CD4-positive, CD25-positive, alpha-beta regulatory T cell (primary cell): ENCODE measurements around the gene GPN3. TPM values are rescaled to one million over a fixed set of nuclear protein-coding genes. Genes with fewer than 3 reads are reported as not detected.
"Not testable (repeated sequence)": the region's sequence is repeated elsewhere in the genome, so short reads cannot be mapped to it uniquely, and the experiment has no call there.

Source experiments
- ATAC-seq, 2 donors: fragments of 150-1000 bp; cut with Tn5 transposase; one replicate each; pipeline ENCODE4 v1.10.0; 2021; ENCODE audit warnings: low read depth in 2 of 2, moderate number of reproducible peaks in 2 of 2, moderate library complexity in 1 of 2
- DNase-seq, 3 donors: peaks; one replicate each; pipeline versions ENCODE4 v3.0.0 to v3.0.0-alpha.2; 2012 to 2022; ENCODE audit warnings: mixed read lengths in 1 of 3
- H3K27ac ChIP-seq: one replicate; pipeline ENCODE4 v1.7.0; 2013; ENCODE audit warnings: mild to moderate bottlenecking, low read length; ENCODE audit not compliant: insufficient read depth, poor library complexity, severe bottlenecking
- H3K27me3 ChIP-seq: one replicate; pipeline ENCODE4 v1.7.0; 2013; ENCODE audit warnings: low read length; ENCODE audit not compliant: control insufficient read depth, insufficient read depth
- H3K36me3 ChIP-seq: one replicate; pipeline ENCODE4 v1.7.0; 2013; ENCODE audit warnings: mild to moderate bottlenecking, low read length, moderate library complexity; ENCODE audit not compliant: control insufficient read depth, insufficient read depth
- H3K4me1 ChIP-seq: 2 replicates; pipeline ENCODE4 v1.7.0; 2013; ENCODE audit warnings: mild to moderate bottlenecking, low read length; ENCODE audit not compliant: insufficient read depth, control insufficient read depth, poor library complexity, severe bottlenecking
- H3K4me3 ChIP-seq: one replicate; pipeline ENCODE4 v1.7.0; 2013; ENCODE audit warnings: low read depth, mild to moderate bottlenecking, low read length, moderate library complexity
- H3K9me3 ChIP-seq, 2 experiments: 1 replicate in 1 of 2; 2 replicates in 1 of 2; pipeline ENCODE4 v1.7.0; 2013; ENCODE audit warnings: low read length in 2 of 2, mild to moderate bottlenecking in 1 of 2, moderate library complexity in 1 of 2; ENCODE audit not compliant: control insufficient read depth in 2 of 2
- H3K27ac Mint-ChIP-seq, 3 donors: one replicate each; pipeline ENCODE4 v1.8.0; 2020 to 2022; ENCODE audit warnings: mild to moderate bottlenecking in 3 of 3, mixed read lengths in 3 of 3, moderate library complexity in 2 of 3
- H3K27me3 Mint-ChIP-seq: one replicate; pipeline ENCODE4 v1.8.0; 2022; ENCODE audit warnings: mild to moderate bottlenecking, mixed read lengths
- H3K36me3 Mint-ChIP-seq: one replicate; pipeline ENCODE4 v1.8.0; 2020; ENCODE audit warnings: mixed read lengths
- H3K4me1 Mint-ChIP-seq, 4 donors: one replicate each; pipeline ENCODE4 v1.8.0; 2020 to 2022; ENCODE audit warnings: mixed read lengths in 4 of 4, mild to moderate bottlenecking in 1 of 4
- H3K4me3 Mint-ChIP-seq, 4 donors: one replicate each; pipeline ENCODE4 v1.8.0; 2020 to 2022; ENCODE audit warnings: mild to moderate bottlenecking in 4 of 4, mixed read lengths in 4 of 4, moderate library complexity in 3 of 4
- H3K9me3 Mint-ChIP-seq, 7 donors: one replicate each; pipeline ENCODE4 v1.8.0; 2020 to 2022; ENCODE audit warnings: mixed read lengths in 7 of 7, mild to moderate bottlenecking in 3 of 7, moderate library complexity in 2 of 7
- polyA plus RNA-seq, 4 donors: library from polyadenylated mRNA; unstranded; fragments of 300-500 nt; fragmentation: Illumina TruSeq; gene quantifications; one replicate each; pipeline ENCODE4 v1.2.3, GENCODE V29; 2021
- total RNA-seq: library from RNA; stranded (reverse); gene quantifications from one replicate; pipeline ENCODE4 v1.2.3, GENCODE V29; 2022

Gene GPN3
- total and polyA plus RNA-seq, 5 donors from 2014 or later, result 4.7 to 31.0 (median 25.3) TPM

DNA sequence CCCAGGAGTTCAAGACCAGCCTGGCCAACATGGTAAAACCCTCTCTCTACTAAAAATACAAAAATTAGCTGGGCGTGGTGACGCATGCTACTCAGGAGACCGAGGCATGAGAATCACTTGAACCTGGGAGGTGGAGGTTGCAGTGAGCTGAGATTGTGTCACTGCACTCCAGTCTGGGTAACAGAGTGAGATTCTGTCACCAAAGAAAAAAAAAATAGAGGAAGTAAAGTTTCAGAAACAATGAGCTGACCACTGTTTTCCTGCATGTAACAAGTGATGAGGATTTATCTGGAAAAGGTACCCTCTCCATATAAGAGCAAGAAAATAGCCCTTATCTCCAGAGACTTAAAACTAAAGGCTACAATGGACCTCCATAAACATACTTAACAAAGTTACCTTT, 50.9 kb downstream of the GPN3 start:
- H3K36me3 ChIP-seq, H3K4me1 Mint-ChIP-seq, H3K27ac Mint-ChIP-seq, H3K4me3 Mint-ChIP-seq, H3K9me3 ChIP-seq, H3K27ac ChIP-seq, H3K36me3 Mint-ChIP-seq, H3K9me3 Mint-ChIP-seq, H3K4me1 ChIP-seq, DNase-seq, H3K4me3 ChIP-seq, H3K27me3 ChIP-seq, ATAC-seq: not testable (repeated sequence)
- peaks cover 27% of the 10 kb centered on the region for H3K27me3 Mint-ChIP-seq

DNA sequence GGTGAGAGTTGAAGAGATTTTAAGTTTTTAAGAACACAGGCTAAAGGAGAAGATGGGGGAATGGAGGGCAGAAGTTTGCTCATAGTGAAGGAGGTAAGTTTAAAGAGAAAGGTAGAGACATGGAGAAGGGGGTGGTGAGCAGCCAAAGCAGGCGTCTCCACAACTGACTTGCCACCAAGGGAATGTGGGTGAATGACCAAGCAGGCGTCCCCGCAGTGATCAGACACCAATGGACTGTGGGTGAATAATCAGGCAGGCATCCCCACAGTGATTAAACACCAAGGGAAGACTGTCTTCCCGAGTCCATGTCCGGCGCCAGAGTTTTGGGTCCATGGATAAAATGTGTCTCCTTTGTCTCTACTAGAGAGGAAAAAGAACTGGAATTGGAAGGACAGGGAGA, 58.0 kb downstream of the GPN3 start:
- not testable (repeated sequence) for ATAC-seq

DNA sequence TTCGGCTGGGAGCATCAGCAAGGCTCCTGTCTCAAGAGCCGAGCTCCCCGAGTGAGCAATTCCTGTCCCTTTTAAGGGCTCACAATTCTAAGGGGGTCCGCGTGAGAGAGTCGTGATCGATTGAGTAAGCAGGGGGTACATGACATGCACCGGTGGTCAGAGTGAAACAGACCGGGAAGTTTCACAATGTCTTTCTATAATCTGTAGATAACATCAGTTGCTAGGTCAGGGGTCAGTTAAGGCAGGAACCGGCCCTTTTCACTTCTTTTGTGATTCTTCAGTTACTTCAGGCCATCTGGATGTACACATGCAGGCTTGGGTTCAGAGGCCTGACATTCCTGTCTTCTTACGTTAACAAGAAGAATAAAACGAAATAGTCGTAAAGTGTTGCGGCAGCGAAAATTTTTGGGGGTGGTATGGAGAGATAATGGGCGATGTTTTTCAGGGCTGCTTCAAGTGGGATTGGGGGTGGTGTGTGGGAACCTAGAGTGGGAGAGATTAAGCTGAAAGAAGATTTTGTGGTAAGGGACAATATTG, 62.9 kb downstream of the GPN3 start:
- not testable (repeated sequence) for H3K27me3 Mint-ChIP-seq, H3K27ac ChIP-seq, H3K4me3 Mint-ChIP-seq, H3K27ac Mint-ChIP-seq, H3K9me3 Mint-ChIP-seq, H3K36me3 ChIP-seq, H3K27me3 ChIP-seq, H3K36me3 Mint-ChIP-seq, ATAC-seq, H3K9me3 ChIP-seq, H3K4me3 ChIP-seq, DNase-seq
- peaks cover 5 to 37% (median 19%) of the 10 kb centered on the region in 4 donors for H3K4me1 Mint-ChIP-seq
- peaks cover 27% of the 10 kb centered on the region for H3K4me1 ChIP-seq

More for the DNA sequence above, 58.0 kb downstream of the GPN3 start:
- H3K4me1 ChIP-seq, H3K4me3 ChIP-seq, DNase-seq, H3K36me3 Mint-ChIP-seq, H3K36me3 ChIP-seq, H3K27ac Mint-ChIP-seq, H3K27me3 Mint-ChIP-seq, H3K9me3 ChIP-seq, H3K9me3 Mint-ChIP-seq, H3K27ac ChIP-seq, H3K4me1 Mint-ChIP-seq, H3K27me3 ChIP-seq, H3K4me3 Mint-ChIP-seq: not testable (repeated sequence)

DNA sequence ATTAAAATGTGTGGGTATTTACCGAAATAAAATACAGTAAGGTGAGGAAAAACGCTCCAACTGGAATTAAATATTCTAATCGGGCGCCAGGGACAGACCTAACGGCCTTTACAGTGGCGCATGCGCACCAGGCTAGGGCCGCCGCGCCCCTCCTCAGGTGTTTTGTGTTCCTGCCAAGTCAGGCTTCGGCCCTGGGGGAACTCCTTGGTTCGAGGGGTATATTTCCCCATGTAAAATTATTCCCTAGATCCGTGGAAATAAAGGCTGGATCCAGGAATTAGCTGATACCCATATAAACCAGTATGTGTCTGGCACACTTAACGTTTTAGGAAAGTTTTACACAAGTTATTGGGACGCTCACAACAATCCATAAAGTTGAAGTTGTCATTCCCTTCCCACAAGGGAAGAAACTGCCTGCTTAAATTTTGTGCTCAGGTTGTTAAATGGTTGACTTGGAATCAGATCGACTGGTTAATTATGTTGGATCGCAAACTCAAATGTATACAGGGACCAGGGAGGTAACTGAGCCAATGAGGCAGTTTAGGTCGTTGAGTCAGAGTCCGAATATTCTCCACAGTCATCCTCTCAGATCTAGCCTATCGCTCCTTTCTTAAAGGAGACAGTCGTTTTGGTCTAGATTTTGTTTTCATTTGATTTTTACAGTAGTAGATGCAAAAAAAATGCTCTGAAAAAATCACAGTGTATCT, 63.9 kb downstream of the GPN3 start:
- H3K27me3 Mint-ChIP-seq, result peaks cover 7% of the 10 kb centered on the region
- no peaks in the 10 kb centered on the region for H3K9me3 ChIP-seq
- peak; percentile 72 to 86 (median 84) for DNase-seq
- H3K4me1 ChIP-seq, result peaks cover 27% of the 10 kb centered on the region
- no peaks in the 10 kb centered on the region for H3K27me3 ChIP-seq
- ATAC-seq, result peak; percentile 54 to 56
- H3K36me3 Mint-ChIP-seq, result peaks cover 13% of the 10 kb centered on the region
- H3K27ac Mint-ChIP-seq, result peak overlapping the region; percentile 99 to 100 (median 99)
- H3K9me3 Mint-ChIP-seq, result no peaks in the 10 kb centered on the region
- H3K4me3 Mint-ChIP-seq, result peak overlapping the region in 3 of 4 donors; percentile 97 to 100 (median 99)
- H3K4me3 ChIP-seq, result peak overlapping the region; percentile 100
- peaks cover 6% of the 10 kb centered on the region for H3K36me3 ChIP-seq
- peaks cover 8 to 47% (median 24%) of the 10 kb centered on the region in 4 donors for H3K4me1 Mint-ChIP-seq
- peak overlapping the region; percentile 88 for H3K27ac ChIP-seq

DNA sequence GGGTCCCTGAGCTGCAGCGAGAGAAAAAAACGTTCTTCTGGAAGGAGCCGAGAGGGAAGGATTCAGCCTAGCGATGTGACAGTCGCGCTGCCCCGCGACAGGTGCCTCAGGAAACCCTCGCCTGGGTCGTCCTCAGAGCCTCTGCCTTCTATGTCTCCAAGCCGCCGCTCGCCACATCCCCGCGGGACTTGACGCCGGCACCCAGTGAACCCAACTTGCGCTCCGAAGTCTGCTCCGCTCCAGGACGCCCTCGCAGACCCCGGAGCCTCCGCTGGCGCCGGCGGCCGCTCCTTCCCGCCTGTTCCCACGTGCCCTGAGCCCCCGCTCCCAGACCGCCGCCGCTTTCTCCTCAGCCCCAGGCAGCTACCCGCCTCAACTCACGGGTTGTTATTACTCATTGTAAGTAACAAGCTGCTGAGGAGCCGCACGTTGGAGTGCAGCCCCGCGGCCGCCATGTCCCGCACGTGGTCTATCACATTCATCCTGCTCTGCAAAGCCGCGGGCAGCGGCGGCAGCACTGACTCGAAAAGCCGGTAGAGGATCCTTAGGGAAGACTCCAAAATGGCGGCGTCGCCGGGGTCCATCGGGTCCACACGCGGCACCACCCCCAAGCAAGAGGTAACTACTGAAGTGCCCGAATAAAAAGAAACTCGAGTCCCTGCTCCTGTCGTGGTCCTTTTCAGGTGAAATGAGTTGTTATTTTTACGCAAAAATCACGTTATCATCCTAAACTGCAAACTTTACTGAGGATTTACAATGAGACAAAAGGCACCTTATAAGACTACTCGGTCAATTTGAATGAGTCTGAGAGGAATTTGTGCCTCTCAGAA, 64.7 kb downstream of the GPN3 start, which contains the start of gene ANAPC7:
Gene ANAPC7, minus strand, starts transcription at position 563 of the 830 bp plus-strand sequence. Its CDS starts 81 bp downstream, at position 482.
- H3K4me3 Mint-ChIP-seq, result peak within 1 kb of the TSS in 3 of 4 donors; percentile 97 to 100 (median 99)
- Histone ChIP-seq H3K4me3 (peak within 1 kb of the TSS; percentile 100), H3K4me1 (peaks cover 27% of the 10 kb centered on the region), H3K27me3 (no peaks in the 10 kb centered on the region), H3K27ac (peak within 1 kb of the TSS; percentile 88), H3K9me3 (no peaks in the 10 kb centered on the region), H3K36me3 (peaks cover 6% of the 10 kb centered on the region)
- H3K36me3 Mint-ChIP-seq, result peaks cover 13% of the 10 kb centered on the region
- peaks cover 7% of the 10 kb centered on the region for H3K27me3 Mint-ChIP-seq
- peak; percentile 87 to 90 for ATAC-seq
- DNase-seq, result peak; percentile 83 to 90 (median 89)
- no peaks in the 10 kb centered on the region for H3K9me3 Mint-ChIP-seq
- peaks cover 8 to 53% (median 24%) of the 10 kb centered on the region in 4 donors for H3K4me1 Mint-ChIP-seq
- H3K27ac Mint-ChIP-seq, result peak within 1 kb of the TSS; percentile 99 to 100 (median 99)

Other genes with a start within 250 kb of the GPN3 start
- 119 TPM for gene ATP2A2, start 187.0 kb downstream of the GPN3 start, total RNA-seq
- gene ATP2A2, start 187.0 kb downstream of the GPN3 start, polyA plus RNA-seq, result 1 to 10 TPM; 3.3 to 5.4 (median 4.2) TPM
- gene ANAPC7, start 64.5 kb downstream of the GPN3 start, total RNA-seq, result 38.4 TPM
- 10 to 100 TPM; 25.3 to 33.4 (median 26.3) TPM for gene ANAPC7, start 64.5 kb downstream of the GPN3 start, polyA plus RNA-seq
- 249 TPM for gene ARPC3, start 17.9 kb downstream of the GPN3 start, total RNA-seq
- gene ARPC3, start 17.9 kb downstream of the GPN3 start, polyA plus RNA-seq, result 100 to 1,000 TPM; 721 to 975 (median 866) TPM
- 3.1 TPM for gene FAM216A, start 588 bp upstream of the GPN3 start, total RNA-seq
- gene FAM216A, start 588 bp upstream of the GPN3 start, polyA plus RNA-seq, result 1 to 10 TPM; 4.2 to 9.8 (median 6.8) TPM
- gene VPS29, start 33.9 kb upstream of the GPN3 start, total RNA-seq, result 102 TPM
- gene VPS29, start 33.9 kb upstream of the GPN3 start, polyA plus RNA-seq, result 100 to 1,000 TPM; 194 to 239 (median 210) TPM
- gene RAD9B, start 34.1 kb upstream of the GPN3 start, total RNA-seq, result 0.35 TPM
- gene RAD9B, start 34.1 kb upstream of the GPN3 start, polyA plus RNA-seq, result 1 to 10 TPM in 3 of 4 donors, under 1 TPM in 1; 0.91 to 1.2 (median 1.1) TPM
- gene PPTC7, start 115.1 kb upstream of the GPN3 start, total RNA-seq, result 42.3 TPM
- 10 to 100 TPM in 1 of 4 donors, 1 to 10 TPM in 3; 6.7 to 10.3 (median 8.4) TPM for gene PPTC7, start 115.1 kb upstream of the GPN3 start, polyA plus RNA-seq
- gene TCTN1, start 145.9 kb upstream of the GPN3 start, total RNA-seq, result 1.6 TPM
- gene TCTN1, start 145.9 kb upstream of the GPN3 start, polyA plus RNA-seq, result 1 to 10 TPM; 2.7 to 5.8 (median 4.0) TPM
- gene HVCN1, start 220.9 kb upstream of the GPN3 start, total RNA-seq, result 6.1 TPM
- gene HVCN1, start 220.9 kb upstream of the GPN3 start, polyA plus RNA-seq, result 10 to 100 TPM; 19.8 to 50.0 (median 34.8) TPM